Globus pallidus (tissue), 1 donor: Measurements from ENCODE around the gene PKD1.

Experiments
- DNase-seq: peaks from one replicate; pipeline ENCODE4 v3.0.0-alpha.2; 2015; ENCODE audit warnings: low spot score

The PKD1 gene

DNA sequence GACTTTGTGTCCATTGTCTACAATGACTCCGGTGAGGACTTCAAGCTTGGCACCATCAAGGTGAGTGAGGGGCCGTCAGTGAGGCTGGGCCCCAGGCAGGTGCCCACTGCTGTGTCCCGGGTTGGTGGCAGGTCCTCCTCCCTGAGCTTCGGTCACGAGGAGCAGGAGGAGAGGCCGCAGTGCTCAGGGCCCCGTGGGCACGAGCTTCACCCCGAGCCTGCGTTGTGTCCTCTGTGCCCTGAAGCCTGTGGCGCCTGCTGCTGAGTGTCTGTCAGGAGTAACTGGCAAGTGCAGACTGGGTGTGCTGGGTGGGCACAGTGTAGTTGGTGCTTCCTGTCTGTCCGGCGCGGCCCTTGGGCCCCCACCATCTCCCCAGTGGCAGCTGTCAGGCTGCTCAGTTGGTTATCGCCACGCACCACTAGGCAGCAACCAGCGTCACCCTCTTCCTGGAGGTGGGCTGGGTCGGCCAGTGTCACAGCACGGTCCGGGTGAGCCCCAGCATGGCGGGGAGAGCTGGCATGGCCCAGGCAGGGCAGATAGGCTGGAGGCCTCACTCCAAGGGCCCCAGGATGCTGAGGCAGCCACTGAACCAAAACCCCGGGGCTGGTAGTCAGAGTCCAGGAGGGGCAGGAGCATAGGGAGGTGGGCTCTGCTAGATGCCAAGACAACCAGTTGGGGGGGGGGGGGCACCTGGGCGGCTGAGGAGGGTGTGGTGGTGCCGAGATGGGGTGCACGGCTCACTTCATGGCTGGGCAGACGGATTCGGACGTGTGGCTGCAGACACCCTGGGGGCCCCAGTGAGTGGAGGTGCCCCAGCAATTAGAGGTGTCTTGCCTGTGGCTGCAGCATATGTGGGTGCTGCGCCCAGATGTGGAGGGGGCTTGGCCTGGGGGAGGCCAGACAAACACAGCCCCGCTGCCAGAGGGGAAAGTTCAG, 48.6 kb downstream of the PKD1 start:
- no peak for DNase-seq

DNA sequence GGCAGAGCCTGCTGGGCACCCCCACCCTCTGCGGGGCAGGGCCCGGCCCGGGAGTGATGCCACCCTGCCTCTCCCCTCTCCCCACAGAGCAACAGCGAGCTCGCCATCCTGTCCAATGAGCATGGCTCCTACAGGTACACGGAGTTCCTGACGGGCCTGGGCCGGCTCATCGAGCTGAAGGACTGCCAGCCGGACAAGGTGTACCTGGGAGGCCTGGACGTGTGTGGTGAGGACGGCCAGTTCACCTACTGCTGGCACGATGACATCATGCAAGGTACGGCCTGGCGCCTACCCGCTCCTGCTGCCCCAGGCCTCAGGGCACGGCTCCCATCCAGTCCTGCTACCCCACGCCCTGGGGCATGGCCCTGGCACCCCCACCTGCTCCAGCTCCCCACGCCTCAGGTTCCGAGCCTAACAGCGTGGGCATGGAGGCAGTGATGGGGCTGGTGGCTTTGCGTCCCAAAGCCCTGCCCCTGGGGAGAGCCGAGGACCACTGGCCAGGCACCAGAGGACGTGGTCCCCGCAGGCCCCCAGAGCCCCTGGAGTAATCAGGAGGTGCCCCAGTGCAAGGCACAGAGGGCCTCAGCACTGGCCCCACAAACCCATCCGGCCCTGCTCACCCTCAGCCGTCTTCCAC, 49.5 kb downstream of the PKD1 start:
- DNase-seq = no peak

DNA sequence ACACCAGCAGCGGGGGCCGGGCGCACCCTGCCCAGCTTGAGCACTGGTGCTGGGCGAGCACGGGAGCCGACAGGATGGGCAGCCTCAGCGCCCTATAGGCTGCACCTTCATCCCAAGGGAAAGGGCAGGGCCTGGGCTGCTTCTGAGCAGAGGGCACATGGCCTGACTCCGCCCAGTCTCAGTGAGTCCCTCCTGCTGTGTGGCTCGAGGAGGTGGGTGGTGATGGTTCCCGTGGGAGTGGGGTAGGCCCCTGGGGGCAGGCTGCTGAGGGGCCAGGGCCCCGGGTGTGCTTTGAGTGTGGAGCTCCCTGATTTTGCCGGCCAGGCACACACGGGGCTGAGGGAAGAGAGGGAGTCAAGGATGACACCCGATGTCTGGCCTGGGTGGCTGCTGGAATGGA, 50.0 kb downstream of the PKD1 start:
- no peak for DNase-seq

DNA sequence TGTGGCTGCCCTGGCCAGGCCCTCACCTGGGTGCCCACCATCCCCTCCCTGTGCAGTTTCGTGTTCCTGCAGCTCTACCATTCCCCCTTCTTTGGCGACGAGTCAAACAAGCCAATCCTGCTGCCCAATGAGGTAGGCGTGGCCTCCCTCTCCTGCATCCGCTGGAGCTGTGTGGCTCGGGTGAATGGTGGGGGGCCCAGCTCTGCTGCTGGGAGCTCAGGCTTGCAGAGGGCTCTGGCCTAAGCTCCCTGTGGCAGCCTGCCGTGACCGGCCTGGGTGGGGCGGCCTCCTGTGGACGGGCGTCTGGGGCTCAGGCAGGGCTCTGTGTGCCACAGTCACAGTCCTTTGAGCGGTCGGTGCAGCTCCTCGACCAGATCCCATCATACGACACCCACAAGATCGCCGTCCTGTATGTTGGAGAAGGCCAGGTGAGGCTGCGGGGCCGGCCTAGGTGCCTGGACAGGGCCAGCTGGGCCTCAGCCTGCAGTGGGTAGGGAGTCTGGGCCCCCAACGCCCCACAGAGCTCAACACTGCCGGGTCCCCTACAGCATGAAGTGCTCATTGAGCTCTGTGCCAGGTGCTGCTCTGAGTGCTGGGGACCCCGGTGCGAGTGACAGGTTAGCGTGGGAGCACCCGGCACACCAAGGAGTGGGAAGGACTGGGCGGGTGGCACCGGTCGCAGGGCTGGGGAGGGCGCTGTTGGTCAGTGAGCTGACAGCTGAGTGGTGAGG, 50.6 kb downstream of the PKD1 start:
- no peak for DNase-seq

DNA sequence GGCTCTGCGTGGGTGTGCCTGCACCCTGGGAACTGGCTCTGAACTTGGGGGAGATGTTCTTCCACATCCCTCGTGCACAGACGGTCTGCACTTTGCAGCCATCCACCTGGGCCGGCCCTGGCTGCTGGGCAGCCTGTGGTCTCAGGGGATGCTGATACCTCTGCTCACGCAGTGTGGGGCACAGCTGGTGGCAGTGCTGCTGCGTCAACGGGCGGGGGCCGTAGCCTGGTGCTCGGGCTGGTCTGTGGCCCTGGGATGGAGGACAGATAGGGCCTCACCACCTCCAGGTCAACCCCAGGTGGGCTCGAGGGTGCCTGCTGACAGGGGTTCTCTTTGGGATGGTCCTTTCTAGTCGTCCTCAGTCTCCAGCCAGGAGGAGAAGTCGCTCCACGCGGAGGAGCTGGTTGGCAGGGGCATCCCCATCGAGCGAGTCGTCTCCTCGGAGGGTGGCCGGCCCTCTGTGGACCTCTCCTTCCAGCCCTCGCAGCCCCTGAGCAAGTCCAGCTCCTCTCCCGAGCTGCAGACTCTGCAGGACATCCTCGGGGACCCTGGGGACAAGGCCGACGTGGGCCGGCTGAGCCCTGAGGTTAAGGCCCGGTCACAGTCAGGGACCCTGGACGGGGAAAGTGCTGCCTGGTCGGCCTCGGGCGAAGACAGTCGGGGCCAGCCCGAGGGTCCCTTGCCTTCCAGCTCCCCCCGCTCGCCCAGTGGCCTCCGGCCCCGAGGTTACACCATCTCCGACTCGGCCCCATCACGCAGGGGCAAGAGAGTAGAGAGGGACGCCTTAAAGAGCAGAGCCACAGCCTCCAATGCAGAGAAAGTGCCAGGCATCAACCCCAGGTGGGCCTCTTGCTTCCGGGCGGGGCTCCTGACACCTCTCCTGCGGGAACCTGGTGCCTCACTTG, 51.6 kb downstream of the PKD1 start:
- no peak for DNase-seq

DNA sequence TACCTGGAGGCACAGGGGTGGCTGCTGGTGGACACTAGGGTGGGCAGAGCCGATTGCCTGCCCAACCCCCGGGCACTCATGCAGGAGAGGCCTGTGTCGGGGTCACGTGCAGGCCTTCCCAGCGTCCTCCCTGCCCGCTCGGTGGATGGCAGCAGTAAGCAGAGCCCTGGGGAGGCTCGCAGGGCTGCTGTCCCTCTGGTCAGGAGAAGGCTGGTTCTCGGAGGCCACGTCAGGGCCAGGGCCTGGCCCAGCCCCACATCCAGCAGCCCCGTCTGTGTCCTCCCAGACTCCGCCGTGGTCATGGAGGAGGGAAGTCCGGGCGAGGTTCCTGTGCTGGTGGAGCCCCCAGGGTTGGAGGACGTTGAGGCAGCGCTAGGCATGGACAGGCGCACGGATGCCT, 52.3 kb downstream of the PKD1 start:
- DNase-seq = no peak

DNA sequence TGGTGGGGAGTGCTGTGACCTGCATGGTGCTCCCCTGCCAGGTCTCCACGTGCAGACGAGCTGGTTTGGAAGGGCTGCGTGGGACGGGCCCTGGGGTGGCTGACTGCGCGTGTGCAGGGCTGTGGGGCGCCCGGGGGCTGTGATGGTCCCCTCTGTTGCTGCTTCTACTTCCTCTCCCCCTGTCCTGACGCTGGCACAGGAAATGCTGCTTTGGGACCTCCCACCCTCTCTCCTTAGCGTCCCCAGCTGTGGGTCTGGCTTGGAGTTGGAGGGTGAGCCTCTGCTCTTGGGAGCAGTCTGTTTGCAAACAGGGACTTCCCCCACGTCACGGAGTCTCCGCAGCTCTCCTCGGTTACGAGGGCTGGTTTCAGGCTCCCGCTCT, 52.7 kb downstream of the PKD1 start:
- no peak for DNase-seq

DNA sequence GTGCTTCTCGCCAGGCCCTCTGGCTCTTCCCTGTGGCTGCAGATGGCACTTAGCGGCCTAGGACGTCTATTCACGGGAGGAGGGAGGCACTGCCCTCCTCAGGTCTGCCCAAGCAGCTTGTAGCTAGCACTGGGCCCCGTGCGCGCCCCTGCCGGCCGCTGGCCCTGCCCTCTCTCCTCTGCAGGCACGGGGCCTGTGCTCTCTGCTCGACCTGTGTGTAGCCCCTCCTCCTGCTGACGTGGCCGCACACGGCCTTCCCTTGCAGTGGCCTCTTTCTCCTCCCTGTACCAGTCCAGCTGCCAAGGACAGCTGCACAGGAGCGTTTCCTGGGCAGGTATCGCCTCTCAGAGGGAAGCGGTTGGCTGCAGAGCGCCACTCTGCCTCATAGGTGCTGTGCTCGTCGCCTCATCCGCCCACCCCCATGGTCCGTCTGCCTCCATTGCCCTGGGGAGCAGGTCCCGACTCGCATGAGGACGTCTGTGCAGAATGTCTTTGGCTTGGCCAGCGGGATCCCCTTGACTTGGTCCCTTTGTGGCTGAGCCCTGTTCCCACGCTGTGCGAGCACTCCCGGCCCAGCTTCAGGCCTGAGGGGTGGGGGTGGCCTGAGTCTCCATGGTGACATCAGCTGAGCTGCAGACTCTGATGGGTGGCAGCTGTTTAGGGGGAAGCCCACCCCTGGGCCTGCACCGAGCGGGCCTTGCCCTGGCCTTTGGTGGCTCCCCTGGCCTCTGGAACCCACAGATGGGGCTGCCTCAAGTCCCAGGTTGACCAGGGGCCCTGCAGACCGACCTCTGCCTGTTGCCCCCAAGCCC, 53.3 kb downstream of the PKD1 start:
- no peak for DNase-seq

DNA sequence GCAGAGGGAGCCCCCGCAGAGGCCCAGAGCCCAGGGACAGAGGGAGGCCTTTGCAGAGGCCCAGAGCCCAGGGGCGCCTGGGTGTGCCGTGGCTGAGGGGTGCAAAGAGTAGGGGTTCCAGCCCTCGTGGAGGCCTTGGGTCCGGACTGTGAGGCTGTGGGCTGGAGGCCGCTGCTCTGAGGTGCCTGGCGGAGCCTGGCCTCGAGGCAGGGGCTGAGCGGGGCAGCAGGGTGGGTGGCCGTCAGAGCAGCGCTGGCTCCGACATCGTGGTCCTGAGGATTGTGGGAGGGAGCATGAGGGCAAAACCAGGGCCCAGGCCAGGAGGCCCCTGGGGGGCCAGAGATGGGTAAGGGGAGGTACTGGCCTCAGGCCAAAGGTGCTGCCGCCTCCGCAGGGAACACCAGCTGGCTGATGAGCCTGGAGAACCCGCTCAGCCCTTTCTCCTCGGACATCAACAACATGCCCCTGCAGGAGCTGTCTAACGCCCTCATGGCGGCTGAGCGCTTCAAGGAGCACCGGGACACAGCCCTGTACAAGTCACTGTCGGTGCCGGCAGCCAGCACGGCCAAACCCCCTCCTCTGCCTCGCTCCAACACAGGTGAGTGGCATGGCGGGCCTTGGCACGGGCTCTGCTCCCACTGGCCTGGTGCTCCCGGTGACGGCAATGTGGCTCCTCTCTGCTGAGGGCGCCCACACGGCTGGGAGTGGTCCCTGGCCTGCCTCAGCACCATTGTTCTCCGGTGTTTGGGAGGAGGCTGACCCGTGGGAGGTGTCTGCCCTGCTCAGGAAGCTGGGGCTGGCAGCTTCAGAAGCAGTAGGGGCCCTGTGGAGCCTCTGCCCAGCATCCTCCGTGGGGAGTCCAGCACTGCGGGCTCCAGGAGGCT, 54.3 kb downstream of the PKD1 start:
- no peak for DNase-seq

DNA sequence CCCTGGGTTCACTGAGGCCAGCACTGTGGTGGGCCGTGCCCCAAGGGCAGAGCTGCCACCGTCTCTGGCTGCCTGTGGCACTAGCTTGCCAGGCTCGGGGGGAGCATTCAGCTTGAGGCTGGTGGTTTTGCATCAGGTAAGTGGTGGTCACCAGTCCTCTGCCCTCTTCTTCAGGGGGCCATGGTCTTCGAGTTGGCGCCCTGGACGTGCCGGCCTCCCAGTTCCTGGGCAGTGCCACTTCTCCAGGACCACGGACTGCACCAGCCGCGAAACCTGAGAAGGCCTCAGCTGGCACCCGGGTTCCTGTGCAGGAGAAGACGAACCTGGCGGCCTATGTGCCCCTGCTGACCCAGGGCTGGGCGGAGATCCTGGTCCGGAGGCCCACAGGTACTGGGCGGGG, 55.7 kb downstream of the PKD1 start:
- DNase-seq = no peak

DNA sequence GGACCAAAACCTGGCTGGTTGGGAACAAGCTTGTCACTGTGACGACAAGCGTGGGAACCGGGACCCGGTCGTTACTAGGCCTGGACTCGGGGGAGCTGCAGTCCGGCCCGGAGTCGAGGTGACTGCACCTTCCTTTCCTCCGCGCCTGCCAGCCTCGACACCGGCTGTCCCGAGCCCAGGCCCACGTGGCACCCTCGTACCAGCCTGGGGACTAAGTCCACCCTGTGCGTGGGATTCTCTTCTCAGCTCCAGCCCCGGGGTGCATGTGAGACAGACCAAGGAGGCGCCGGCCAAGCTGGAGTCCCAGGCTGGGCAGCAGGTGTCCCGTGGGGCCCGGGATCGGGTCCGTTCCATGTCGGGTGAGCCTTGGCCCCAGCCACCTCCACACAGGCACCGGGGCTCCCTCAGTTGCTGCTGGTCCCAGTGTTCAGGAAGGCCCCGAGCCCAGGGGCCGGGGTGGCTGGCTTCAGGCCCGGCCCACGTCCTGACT, 56.3 kb downstream of the PKD1 start:
- no peak for DNase-seq

DNA sequence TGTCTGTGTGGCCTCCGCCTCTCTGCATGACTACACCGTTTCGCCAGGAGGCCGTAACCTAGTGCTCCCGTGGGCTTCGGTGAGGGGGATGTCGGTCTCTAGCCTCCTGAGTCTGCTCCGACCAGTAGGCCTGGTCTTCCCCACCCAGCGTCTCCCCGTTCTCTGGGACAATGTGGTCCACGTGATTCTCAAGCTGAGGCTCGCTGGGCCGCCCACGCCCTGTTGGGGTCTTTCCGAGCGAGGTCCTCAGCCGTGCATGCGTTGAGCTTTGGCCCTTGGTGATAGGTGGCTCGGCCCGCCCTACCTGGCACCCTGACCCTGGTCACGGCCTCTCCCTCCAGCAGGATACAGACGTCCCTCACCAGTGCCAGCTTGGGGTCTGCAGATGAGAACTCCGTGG, 57.0 kb downstream of the PKD1 start:
- no peak for DNase-seq

DNA sequence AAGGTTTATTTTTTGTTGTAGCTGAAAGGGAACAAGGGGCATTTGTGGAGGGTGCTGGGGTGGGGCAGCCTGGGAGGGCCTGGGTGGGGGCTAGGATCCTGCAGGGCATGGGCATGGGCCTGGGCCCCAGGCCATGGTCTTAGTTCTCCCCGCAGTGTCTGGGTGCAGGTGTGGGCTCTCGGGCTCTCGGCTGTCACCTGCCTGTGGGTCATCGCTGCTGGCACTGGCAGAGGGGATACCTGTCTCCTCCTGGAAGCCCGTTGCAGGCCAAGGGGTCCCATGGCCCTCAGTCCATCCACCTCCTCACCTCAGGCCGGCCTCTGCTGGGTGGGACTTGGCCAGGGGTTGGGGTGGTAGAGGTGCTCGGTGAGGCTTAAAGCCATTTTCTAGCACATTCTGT, 57.6 kb downstream of the PKD1 start:
- DNase-seq = no peak

DNA sequence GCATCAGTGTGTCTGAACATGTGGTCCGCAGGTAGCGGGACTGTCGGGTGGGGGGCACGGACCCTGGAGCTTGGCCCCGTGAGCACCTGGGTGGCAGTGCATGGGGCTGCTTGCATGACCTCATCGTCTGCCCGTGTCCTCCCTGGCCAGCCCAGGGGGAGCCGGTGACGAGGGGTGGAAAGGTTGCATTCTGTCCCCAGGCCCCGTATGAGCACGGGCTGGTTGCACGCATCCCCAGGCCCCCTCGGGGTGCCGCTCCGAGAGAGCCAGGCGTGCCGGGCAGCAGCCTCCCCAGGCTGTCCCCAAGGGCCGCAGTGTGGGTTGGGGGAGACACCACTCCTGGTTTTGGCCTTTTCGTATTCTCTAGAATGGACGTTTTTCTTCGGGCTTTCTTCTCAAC, 58.0 kb downstream of the PKD1 start:
- no peak for DNase-seq

DNA sequence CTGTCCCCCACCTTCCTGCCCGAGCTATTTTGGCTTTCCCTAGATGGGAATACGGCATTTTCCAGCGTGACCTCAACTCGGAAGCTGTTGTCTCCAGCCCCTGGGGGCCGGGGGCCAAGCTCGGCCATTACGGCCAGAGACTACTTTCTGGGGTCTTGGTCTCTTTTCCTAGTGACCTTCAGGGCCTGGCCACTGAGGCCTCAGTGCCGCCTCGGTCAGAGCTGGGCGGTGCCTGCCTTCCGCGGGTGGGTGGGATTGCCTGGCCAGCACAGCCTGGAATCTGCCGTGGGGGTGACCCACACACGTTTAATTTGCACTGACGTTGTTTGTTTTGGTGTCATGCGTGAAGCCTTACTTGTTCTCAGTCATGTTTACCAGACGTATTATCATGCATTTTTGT, 58.7 kb downstream of the PKD1 start:
- DNase-seq = no peak

DNA sequence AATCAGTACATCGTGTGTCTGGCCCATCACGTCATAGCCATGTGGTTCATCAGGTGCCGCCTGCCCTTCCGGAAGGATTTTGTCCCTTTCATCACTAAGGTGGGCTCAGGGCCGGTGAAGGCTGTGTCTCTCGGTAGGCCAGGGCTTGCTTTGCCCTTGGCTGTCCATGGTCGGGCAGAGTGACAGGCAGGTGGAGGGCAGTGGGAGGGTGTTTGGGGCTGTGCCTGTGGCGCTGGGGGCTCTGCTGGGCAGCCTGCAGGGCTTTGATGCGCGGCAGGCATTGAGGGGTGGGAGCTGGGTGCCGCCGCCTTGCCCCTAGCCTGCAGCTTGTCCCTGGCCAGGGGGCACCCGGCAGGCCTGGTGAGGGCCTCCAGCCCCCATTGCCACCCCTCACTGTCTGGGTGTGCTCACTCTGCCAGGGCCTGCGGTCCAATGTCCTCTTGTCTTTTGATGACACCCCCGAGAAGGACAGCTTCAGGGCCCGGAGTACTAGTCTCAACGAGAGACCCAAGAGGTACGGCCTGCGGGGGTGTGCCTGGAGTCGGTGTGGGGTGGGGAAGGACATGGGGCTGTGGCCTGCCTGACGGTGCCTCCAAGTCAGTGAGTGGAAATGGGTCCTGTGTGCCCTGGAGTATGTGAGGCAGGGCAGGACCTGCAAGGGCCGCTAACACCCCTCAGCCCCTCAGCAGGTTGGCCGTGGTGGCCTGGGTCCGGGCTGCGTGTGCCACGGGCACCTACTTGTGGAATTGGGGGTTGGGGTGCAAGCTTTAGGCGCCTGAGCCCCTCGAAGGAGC, 59.4 kb downstream of the PKD1 start:
- no peak for DNase-seq

DNA sequence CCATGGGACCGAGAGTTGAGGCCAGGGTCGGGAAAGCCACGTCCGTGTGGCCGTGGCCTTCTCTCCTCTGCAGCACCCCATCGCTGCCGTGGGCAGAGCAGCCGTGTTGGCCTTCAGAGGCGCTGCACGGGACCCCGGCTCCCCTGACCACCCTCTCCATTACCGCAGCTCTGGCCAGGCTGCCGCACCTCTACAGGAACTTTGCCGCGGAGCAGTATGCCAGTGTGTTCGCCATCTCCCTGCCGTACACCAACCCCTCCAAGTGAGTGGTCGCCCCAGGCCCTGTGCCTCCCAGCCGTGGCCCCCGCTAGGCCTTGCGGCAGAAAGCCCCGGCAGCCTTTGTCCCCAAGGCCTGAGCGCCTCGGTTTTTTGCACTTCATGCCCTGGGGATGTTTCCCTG, 60.1 kb downstream of the PKD1 start:
- DNase-seq = no peak

DNA sequence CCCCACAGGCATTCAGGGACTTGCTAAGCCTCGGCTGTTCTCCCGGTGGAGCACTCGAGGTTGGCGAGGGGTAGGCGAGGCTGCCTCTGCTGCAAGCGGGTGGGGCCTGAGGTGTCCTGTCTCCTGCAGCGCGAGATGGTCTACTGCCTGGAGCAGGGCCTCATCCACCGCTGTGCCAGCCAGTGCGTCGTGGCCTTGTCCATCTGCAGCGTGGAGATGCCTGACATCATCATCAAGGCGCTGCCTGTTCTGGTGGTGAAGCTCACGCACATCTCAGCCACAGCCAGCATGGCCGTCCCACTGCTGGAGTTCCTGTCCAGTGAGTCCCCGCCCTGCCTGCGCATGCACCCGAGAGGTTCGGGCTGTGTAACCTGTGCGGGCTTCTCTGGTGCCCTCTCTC, 61.6 kb downstream of the PKD1 start:
- DNase-seq = no peak

DNA sequence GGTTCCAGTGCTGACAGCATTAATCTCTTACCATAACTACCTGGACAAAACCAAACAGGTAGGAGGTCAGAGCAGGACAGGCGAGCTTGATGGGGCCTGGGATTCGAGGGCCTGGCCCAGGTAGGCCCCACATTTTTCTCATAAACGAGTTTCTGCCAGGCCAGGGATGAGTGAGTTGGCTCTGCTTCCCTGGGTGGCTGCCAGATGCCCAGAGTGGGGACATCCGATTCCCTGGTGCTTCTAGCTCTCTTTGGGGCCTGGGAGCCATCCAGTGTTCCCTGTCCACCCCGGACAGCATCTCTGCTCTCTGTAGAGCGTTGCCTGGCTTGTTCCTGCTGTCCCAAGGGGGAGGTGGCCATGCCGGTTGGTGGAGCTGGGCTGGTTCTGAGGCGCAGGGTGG, 62.8 kb downstream of the PKD1 start:
- DNase-seq = no peak
